Epidermal melanocyte (primary cell): Measurements from ENCODE around the gene CELSR1.

Experiments
- DNase-seq: peaks from one replicate; pipeline ENCODE4 v3.0.0; 2011; ENCODE audit warnings: low spot score; ENCODE audit not compliant: insufficient read length

Gene CELSR1

DNA sequence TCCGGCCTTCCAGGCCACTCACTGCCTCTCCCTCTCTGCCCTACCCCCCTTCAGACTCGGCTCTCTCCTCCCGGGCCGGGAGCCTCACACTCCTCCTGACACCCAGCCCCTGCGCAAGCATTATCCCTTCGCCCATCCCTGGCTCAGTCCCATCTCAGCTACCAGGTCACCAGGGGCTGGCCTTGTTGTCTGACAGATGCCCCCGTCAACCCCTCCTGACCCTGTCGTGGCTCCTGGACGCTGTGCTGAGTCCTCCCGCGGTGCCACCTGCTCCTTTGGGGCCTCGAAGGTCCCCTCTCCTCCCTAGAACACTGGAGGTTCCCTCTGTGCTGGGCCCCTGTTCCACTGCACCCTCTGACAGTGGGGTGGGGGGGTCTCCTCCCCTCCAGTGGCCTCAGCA is 169.0 kb downstream of the CELSR1 start:
- DNase-seq, result no peak

DNA sequence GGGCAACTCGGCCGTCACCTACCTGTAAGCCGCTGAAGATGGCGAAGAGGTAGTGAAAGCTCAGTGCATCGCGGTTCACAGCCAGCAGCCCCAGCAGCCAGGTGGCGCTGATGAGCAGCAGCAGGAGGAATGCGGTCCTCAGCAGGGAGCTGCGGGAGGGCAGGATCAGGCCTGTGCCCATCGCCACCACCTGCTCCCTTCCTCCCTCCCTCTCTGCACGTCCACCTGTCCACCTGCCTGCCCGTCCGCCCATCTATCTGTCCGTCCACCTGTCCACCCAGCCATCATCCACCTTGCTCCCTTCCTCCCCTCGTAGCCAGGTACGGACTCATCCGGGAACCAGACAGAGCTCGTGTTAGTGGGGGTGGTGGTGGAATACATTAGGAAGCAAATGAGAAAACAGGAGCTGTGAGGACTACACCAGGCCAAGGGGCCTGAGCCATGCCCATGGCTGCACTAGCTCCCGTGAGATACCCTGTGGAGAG is 169.7 kb downstream of the CELSR1 start:
- peak; percentile 88 for DNase-seq

DNA sequence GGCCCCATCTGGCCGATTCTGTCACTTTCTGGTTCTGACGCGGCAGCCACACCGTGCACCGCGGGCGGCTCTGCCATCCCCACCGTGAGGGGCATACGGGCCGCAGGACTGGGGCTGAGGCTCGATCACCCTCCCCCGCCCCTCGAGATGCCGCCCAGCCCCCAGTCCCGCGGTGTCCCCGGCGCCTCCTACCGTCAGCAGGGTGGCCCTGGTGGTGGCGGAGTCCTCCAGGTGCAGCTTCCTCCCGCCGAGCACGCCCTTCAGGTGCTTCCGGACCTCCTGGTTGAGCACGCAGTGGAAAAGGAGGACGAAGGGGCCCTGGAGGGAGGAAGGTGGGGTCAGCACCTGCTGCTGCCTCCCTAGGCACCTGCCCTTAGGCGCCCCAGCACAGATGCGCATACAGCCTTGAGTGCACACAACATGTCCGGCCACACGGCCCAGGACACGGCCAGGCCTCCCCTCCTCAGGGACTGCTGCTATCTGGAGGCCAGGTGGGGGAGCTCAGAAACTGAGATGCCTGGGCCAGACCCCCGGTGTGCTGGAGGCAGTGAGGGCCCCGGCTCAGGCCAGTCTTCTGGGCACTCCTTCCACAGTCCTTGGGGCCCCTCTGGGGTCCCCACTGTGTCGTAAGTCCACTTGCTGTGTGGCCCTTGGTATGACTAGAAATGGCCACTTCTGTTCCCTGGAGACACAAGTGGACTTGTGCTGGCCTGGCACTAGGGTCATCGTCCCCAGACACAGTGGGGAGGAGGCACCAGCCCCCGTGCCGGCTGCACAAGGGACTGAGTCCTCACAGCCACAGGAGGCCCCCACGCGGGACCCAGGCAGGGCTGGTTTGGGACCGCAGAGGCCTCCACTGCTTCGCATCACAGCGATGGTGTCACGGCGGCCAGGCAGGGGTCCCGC is 170.4 kb downstream of the CELSR1 start:
- no peak for DNase-seq

DNA sequence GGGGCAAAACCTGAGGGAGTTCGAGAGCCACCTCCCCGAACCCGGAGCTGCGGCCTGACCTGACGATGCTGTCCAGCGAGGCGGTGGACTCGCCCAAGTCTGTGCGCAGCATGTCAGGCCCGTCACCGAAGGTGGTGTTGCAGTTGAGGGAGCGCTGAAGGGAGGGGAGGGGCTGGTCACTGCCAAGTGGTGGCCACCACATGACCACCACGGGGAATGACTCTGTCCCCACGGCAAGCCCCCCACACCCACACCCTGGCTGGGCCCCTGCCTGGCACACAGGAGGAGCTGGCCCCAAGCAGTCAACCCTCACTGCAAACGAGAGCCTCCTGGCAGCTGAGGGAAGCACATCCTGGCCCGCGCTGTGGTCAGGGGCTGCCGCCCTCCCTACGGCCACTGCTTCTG is 171.1 kb downstream of the CELSR1 start:
- no peak for DNase-seq

DNA sequence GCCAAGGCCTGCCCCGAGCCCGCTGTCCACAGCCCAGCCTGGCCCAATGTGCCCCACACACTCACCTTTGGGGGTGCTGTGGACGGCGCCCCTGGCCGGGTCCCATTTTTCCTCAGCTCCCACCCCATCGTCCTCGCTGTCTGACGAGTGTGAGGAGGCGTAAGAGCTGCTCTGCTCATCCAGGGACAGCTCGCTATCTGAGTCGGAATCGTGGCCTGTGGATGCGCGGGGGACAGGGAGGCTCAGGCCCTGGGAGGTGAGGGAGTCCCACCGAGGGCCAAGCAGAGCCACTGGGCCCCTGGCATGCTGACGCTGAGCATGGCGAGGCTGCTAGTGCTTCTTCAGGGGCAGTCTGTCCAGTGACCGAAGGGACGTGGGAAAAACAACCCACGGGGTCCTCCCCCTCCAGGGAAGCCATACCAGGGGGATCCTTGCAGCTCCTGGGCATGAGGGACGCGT is 172.2 kb downstream of the CELSR1 start:
- no peak for DNase-seq

DNA sequence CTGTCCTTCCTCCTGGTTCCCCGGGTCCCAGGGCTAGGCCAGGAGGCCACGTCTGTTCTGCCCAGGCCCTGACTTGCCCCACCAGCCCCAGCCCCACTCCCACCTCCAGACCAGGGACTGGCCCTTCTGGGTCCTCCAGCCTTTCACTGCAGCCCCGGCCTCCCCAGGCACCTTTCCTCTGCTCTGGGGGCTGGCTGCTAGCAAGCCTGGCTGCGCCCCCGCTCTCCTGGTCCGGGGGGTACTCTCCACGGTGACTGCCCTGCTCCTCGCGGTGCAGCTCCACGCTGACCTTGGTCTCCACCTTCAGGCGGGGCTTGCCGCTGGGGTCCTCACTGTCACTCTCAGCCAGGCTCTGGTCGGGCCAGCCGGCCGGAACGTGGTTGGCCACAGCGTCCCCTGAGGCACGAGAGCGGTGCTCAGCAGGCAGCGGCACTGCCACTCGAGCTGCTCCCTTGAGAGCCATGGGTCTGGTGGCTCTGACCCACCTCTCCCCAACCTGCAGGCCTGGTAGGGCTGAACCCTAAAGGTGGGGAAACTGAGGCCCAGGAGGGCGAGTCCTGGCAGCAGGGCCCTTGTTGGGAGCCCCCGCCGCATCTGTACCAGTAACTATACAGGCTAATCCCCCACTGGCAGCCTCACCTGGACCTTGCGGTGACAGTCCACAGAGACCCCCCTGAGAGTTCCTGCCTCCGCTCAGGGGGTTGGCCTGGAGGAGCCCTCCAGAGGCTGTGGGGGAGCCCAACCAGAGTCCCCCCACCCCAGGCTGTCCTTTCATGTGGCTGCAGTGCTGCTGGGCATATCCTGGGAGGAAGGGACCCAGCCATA is 172.9 kb downstream of the CELSR1 start:
- DNase-seq, result no peak

DNA sequence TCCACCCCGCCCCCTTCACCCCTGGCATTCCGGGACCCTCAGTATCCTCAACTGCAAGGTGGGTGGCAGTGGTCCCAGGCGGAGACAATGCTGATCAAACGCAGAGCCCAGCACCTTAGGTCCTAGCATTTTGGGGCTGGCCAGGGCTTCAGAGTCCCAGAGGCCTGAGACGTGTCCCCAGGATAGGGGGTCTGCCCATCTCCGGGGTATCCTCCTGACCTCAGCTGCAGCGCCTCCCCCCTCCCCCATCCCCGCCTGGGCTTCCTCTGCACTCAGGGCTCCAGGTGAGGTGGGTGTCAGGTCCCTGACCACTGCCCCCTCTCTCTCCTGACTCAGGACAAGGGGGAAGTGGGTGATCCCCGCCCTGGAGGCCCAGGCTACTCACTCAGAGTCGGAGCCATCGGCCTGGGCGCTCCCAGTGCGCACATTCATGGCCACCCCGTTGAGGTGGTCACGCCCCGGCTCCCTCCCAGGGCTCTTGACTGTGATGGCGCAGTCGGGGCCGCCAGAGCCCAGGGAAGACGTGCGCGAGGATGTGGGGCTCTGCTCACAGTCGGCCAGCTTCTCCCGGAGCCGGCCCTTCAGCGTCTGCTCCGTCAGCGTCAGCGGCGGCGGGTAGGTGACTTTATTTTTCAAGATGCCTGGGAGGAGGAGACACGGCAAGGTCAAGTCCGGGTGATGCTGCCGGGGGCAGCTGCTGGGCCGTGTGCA is 173.7 kb downstream of the CELSR1 start:
- no peak for DNase-seq

DNA sequence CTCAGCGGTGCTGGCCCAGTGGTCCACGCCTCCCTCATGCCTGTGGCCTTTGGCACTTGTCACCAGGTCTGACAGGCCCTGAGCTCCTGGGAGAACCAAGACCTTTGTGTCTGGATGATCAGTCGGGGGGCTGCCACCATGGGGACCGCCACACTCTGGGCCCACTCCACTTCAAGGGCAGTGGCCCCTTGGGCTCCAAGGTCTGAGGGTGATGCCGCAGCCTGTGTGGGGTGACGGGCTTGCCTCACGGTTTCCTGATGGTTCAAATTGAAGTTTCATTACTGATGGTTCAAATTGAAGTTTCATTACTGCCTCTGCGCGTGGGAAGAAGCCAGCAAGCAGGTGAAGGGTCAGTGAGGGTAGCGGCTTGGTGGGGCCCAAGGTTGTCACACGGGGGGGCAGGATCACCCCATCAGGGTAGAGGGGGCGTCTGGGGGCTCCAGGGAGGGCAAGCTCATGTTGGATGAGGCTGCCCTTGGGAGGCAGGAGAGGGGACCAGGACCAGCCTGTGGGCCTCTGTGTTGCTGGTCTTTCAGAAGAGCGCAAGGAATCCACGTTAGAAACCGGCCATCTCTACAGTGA is 174.4 kb downstream of the CELSR1 start:
- DNase-seq, result no peak

DNA sequence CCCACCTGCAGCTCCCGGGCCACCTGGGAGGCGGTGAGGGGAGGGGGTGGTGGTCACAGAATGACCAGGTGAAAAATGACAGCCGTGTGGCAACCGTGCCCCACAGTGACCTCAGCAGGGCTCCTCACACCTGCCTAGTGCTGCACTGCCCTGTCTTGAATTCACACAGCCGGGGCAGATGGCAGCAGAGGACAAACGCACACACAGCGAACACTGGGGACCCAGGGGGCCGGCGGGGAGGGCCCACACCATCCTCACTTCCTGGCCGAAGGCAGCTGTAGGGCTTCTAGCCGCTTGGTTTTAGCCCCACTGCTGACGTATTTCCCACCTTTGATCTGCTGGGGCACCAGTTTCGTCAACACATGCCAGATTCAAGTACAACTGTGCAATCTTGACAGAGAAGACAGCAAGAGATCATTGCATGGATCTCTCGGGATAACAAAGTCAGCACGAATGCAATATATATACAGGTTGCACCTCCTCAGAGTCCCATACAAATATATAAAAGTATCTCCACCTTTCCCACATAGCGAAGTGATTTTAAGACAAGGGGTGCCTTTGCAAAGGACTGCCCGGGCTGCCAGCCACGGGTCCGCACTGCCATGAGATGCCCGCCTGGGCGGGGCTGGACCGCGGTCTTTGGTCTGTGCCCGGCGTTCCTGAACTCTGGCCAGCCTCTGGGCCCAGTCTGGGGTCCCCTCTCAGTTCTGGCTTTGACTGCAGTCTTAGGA is 175.1 kb downstream of the CELSR1 start:
- no peak for DNase-seq

DNA sequence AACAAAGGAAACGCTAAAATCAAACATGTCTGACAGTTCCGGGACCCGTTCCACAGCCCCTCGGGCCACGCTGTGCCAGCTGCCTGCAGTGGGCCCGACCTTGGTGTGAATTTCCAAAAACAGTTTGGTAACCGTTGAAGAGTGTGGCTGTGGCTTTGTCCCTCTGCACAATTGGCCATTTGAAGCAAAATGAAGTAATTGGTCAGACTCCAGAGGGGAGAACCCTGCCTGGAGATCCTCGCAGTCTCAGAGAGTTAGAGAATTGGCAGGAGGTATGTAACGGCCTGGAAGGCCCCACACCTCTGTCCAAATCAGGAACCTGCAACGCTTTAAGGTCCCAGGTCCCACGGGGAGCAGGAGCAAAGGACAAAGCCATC is 175.6 kb downstream of the CELSR1 start:
- DNase-seq, result no peak

DNA sequence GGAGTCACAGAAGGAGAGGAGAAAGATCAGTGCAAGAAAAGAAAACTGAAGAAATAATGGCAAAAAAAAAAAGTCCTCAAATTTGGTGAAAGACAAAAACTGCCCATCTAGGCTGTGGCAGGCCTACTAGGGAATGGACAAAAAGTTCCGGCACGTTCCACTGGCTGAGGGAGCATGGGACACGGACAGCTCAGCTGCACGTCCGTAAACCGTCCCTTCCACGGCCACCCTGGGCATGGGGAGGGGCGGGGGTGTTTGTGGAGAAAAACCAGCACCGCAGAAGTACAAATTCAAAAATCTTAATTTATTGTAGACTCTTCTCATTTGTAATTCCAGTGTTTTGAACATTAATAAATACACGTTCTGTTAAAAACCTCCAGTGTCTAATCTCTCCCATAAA is 176.5 kb downstream of the CELSR1 start:
- DNase-seq, result no peak

DNA sequence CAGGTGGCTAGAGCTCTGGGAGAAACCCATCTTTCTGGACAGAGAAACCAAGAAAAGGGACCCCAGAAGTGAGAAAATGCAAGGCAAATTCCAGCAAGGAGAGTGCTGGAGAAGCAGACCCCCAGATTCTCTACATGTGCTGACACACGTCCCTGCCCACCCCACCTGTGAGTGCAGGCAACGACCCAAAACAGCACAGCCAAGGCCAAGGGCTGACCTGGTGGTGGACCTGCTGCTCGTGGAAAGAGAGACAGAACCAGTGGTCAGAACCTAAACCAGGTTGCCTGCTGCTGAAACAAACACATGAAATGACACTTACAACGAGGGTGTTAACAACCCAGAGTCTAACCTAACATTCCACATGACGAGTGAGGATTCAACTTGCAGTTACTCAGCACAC is 177.3 kb downstream of the CELSR1 start:
- no peak for DNase-seq

DNA sequence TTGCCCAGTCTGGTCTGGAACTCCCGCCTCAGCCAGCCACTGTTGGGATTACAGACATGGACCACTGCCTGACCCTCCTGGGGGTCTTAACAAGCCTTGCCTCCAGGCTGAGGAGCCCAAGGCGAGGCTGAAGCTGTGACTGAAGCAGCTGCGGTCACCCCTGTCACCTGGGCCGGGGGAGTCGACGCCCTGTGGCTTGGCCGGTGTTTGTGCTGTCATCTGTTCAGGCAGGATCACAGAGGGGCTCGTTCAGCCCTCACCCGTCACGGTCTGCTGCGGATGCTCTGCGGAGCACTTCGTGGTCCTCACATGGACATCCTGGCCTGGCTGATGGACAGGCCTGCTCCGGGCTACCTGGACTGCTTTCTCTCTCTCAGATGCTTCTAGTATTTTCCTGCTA is 178.1 kb downstream of the CELSR1 start:
- no peak for DNase-seq

DNA sequence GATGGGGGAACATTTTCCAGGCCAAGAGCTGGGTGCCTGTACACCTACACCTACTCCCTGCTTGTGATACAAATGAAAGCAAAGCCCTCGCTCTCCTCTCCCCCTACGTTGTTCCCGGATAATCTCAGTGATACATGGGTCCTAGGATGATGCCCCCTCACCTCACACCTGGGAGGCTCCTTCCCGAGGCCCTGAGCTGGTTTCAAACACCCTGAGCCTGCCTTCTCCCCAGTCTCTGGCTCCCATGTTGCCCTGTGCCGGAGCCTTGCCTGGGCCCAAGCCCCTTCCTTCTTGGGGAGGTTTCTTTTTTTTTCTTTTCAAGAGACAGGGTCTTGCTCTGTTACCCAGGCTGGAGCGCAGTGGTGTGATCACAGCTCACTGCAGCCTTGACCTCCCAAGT is 178.7 kb downstream of the CELSR1 start:
- no peak for DNase-seq

DNA sequence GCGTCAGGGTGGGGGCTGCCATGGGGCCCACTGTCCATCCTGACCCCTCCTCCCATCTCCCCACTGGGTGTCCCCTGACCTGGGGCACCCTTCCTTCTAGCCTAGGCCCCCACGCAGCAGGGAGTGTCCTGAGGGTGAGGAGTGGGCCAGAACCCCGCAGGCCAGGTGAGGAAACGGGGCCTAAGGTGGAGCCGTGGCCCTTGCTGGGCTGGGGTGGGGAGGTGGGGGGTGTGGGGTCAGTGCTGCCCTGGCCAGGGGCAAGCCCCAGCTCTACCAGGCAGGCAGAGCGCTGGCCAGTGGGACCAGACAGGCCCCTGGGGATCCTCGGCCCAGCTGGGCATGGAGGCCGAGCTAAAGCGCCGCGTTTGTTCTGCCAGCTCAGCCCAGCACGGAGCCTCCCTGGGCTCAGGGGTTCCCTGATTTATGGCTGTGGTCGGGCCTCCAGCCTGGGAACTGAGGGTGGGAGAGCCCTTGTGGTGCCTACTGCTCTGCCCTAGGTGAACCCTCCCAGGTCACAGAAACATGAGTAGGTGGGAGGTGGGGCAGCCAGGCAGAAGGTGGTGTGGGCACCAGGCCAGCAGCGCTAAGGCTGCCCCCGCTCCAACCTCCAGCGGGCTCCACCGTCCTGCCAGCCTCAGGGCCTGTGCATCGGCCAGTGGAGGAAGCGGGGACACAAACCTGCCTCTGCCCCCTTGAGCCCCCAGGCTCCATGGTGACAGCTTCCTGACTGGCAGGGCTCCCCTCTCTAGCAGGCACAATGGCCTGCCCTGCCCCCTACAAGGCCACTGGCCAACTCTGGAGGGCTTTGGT is 179.5 kb downstream of the CELSR1 start:
- DNase-seq, result no peak

DNA sequence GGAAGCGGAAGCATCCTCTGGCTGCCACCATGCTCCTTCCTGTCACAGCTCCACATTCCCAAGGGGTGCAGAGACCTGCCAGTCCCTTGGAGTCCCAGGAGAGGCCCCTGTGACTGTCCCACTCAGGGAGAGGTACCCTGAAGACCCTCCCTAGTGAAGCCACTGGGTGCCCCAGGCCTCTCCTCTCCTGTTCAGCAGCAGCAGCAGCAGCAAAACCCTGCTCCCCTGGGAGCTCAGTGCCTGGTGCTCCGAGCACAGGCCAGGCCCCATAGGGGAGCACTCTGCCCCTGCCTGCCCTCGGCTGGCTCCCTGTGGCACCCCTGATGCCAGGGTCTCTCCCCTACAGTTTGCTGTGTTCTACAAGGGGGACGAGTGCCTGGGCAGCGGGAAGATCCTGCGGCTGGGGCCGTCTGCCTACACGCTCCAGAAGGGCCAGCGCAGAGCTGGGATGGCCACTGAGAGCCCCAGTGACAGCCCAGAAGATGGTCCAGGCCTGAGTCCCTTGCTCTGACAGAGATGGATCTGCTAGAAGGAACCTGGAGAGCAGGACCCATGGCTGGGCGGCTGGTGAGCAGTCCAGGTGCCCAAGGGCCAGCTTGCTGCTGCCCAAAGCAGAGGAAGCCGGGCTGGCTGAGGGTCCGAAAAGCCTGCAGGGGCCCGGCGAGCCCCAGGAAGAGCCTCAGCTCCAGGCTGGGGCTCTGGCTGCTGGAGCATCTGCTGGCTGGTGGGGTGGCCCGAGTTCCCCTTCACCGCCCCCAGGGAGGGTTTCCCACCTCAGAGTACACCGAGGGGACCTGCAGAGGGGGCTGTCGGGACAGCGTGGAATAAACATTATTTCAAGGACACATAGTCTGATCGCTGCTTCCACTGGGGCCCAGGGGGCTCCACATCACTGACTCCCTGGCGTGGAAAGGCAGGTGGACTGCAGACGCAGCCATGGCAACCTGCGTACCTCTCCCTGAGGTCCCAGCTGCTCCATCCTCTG is 180.6 kb downstream of the CELSR1 start:
- DNase-seq, result no peak

DNA sequence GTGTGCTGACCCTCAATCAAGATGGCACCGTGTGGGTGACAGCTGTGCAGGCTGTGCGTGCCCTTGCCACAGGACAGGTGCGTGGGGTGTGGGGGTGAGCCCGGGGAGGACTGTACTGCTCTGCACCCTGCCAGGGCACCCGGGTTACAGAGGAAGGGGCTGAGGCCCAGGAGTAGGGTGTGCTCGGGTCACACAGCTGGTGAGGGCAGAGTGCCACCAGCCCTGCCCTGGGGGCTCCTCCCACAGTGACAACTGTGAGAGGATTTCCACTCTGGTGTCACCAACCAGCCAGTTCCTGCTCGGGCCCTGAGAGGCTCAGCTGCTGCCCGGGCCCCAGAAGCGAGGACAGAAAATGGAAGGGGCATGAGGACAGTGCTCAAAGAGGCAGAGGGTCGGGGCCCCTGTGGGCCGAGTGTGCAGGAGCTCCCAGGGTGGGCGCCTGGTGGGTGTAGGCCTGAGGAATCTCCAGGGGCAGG is 181.4 kb downstream of the CELSR1 start:
- DNase-seq, result no peak

DNA sequence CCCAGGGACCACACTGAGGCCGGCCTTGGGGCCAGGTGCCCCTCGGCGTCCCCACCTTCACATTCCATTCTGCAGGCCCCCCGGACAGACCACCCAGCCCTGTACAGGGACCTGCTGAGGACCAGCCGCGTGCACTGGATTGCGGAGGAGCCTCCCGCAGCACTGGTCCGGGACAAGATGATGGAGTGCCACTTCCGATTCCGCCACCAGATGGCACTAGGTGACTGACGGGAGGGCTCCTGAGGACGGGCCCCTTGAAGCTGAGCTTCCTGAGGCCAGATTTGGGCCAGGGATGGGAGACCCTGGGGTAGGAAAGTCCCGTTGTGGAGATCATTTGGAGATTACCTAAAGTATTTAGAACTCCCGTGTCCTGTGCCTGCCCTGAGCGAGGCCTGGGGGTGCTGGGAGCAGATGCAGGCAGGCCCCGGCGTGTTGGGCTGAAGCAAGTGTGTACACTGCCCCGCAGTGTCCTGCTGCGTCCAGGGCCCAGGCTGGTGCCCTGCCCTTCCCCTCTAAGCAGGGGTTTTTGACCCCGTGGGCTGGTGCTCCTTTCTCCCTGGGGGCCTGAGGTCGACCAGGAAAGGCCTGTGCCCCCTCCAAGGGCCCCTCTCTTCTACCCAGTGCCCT is 181.9 kb downstream of the CELSR1 start:
- peak; percentile 71 for DNase-seq
